Measurements from ENCODE around the gene RASGRP1. TPM values are rescaled to one million over a fixed set of nuclear protein-coding genes. Genes with fewer than 3 reads are reported as not detected.

The RASGRP1 gene
- total RNA-seq (2013; cell fraction: nucleolus; rRNA removed), result 151 and 158 TPM in 2 replicates
- total RNA-seq (2014; rRNA removed) (27.4 and 31.3 TPM in 2 replicates), total RNA-seq (2014; rRNA removed; fragmentation: Illumina TruSeq; extraction: Trizol) (23.5 and 23.8 TPM in 2 replicates), total RNA-seq (2021) (25.5 and 29.3 TPM in 2 replicates), polyA plus RNA-seq (2011; rRNA removed) (234 and 259 TPM in 2 replicates), polyA plus RNA-seq (2014; fragmentation: Illumina TruSeq; extraction: Trizol) (26.0 and 32.7 TPM in 2 replicates), polyA plus RNA-seq (2014; fragmentation: Nextera tagmentation; extraction: Ambion mirVana) (1 to 10 TPM; 5.6 to 6.2 TPM), polyA plus RNA-seq (2014; rRNA removed) (17.0 and 18.3 TPM in 2 replicates), polyA plus RNA-seq (2016; fragmentation: Nextera tagmentation; extraction: Ambion mirVana) (10 to 100 TPM in 1 of 2 experiments, 1 to 10 TPM in 1; 9.9 to 13.3 TPM), polyA minus RNA-seq (2011; rRNA and poly(A)+ RNA removed) (397 and 409 TPM in 2 replicates), Bru-seq, nascent RNA (percentile 94 among the genes with signal in this experiment), BruChase-seq, experiment 1, labeled RNA remaining after a 6-hour chase (percentile 84 among the genes with signal in this experiment), BruChase-seq, experiment 2, labeled RNA remaining after a 2-hour chase (percentile 85 among the genes with signal in this experiment)
- 5.6 TPM for polyA plus RNA-seq (2011; ENCODE audit: low read depth)
- polyA plus RNA-seq (2011; cell fraction: cytosol; rRNA removed), result 137 and 158 TPM in 2 replicates
- 185 and 295 TPM in 2 replicates for polyA plus RNA-seq (2011; cell fraction: nucleus; rRNA removed)
- 5.8 and 12.5 TPM in 2 replicates for polyA plus RNA-seq (2012)
- polyA minus RNA-seq (2011; cell fraction: cytosol; rRNA and poly(A)+ RNA removed), result 114 and 130 TPM in 2 replicates
- 267 and 279 TPM in 2 replicates for polyA minus RNA-seq (2011; cell fraction: nucleus; rRNA and poly(A)+ RNA removed)
- long read RNA-seq, experiment 1, full-length matches to known transcripts, result 2 of 6 reads
- long read RNA-seq, experiment 1, partial matches to known transcripts, result 3 of 6 reads
- long read RNA-seq, experiment 1, other reads (novel, unspliced or antisense), result 1 of 6 reads
- long read RNA-seq, experiment 2, full-length matches to known transcripts, result 14 of 204 reads
- long read RNA-seq, experiment 2, partial matches to known transcripts, result 44 of 204 reads
- long read RNA-seq, experiment 2, other reads (novel, unspliced or antisense), result 146 of 204 reads

DNA sequence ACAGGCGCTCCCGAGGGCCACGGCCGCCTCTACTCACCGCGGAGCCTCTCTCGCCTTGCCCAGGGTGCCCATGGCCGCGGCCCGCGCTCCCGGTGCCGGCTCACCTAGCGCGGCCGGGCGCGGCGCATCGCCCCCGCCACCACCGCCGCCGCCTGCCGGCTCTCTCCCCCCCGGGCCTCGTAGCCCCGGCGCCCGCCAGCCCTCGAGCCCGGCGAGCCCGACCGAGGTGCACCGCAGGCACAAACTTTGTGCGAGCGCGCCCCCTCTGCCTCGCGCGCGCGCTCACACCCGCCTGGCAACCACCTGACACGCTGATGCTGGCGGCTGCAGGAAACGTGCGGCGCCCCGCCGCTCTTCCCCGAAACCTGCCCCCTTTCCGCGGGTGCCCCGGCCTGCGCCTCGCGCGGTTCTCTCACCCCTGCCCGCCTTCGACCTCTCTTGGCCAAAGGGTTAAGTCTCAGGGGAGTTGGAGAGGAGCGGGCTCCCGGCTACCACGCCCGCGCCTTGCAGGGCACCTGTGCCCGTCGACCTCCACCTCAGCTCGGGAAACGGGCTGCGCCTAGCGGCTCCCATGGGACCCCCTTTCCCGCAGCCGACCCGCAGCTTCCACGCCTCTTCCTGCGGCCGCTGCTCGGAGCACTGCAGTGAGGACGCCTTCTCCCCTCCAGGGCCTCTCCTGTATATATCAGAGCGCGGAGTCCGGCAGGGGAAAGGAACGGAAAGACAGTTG lies at the start of gene RASGRP1:
TSS of gene RASGRP1 (minus strand) at position 258 of the 730 bp plus-strand sequence. CDS start at position 72, 186 bp downstream.
- peak; percentile 7 for FAIRE-seq
- TF ChIP-seq DPF2 (IDR thresholded peaks at IDR 0.05), result 0 out of 2 replicates have a peak, but pooled peaks have one; percentile 70
- TF ChIP-seq SMARCA5 (IDR thresholded peaks at IDR 0.05), result peak; percentile 93
- no peak for TF ChIP-seq MTA3 (IDR thresholded peaks at IDR 0.05; ENCODE audit: borderline replicate concordance, low read length)
- TF ChIP-seq ZNF384 (IDR thresholded peaks at IDR 0.05; ENCODE audit: borderline replicate concordance, low read depth, low read length), result no peak
- TF ChIP-seq PBX3 (IDR thresholded peaks at IDR 0.05; ENCODE audit: insufficient replicate concordance, low read depth, low read length), result no peak
- TF ChIP-seq, protein P1, sequence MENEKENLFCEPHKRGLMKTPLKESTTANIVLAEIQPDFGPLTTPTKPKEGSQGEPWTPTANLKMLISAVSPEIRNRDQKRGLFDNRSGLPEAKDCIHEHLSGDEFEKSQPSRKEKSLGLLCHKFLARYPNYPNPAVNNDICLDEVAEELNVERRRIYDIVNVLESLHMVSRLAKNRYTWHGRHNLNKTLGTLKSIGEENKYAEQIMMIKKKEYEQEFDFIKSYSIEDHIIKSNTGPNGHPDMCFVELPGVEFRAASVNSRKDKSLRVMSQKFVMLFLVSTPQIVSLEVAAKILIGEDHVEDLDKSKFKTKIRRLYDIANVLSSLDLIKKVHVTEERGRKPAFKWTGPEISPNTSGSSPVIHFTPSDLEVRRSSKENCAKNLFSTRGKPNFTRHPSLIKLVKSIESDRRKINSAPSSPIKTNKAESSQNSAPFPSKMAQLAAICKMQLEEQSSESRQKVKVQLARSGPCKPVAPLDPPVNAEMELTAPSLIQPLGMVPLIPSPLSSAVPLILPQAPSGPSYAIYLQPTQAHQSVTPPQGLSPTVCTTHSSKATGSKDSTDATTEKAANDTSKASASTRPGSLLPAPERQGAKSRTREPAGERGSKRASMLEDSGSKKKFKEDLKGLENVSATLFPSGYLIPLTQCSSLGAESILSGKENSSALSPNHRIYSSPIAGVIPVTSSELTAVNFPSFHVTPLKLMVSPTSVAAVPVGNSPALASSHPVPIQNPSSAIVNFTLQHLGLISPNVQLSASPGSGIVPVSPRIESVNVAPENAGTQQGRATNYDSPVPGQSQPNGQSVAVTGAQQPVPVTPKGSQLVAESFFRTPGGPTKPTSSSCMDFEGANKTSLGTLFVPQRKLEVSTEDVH (IDR thresholded peaks at IDR 0.05; ENCODE audit: low read depth, partially characterized antibody), result no peak
- TF ChIP-seq RCOR1 (conservative IDR thresholded peaks at IDR 0.05; ENCODE audit: low read depth, low read length), result no peak
- no peak for TF ChIP-seq ASH2L (IDR thresholded peaks at IDR 0.05; ENCODE audit: borderline replicate concordance, low read depth)
- TF ChIP-seq CREB1 (IDR thresholded peaks at IDR 0.05; ENCODE audit: low read depth), result no peak
- TF ChIP-seq TBL1XR1 (IDR thresholded peaks at IDR 0.05; ENCODE audit: low read depth, low read length), result no peak
- no peak for TF ChIP-seq NFXL1 (IDR thresholded peaks at IDR 0.05; ENCODE audit: borderline replicate concordance)
- TF ChIP-seq YY1 (IDR thresholded peaks at IDR 0.05; ENCODE audit: low read depth, low read length), result peak; percentile 44; the same call in 1 of the 2 replicates
- TF ChIP-seq TCF7 (IDR thresholded peaks at IDR 0.05; ENCODE audit: borderline replicate concordance), result no peak
- no peak for TF ChIP-seq BCL11A (IDR thresholded peaks at IDR 0.05; ENCODE audit: low read depth, low read length)
- TF ChIP-seq ESRRA (IDR thresholded peaks at IDR 0.05; ENCODE audit: low read length), result no peak
- TF ChIP-seq SP1 (IDR thresholded peaks at IDR 0.05; ENCODE audit: low read depth, low read length), result no peak

More for the DNA sequence above, at the start of gene RASGRP1:
- ChIA-PET RAD21 (ENCODE audit: unreplicated experiment) (interaction anchor here (0.5 to 9.6 kb wide), 28 partner anchors 12 to 1549 kb away, joined by 3 to 331 read pairs (median 8); partner anchors contain the start of gene FAM98B), CTCF (interaction anchor here (0.8 to 10.5 kb wide), 27 partner anchors 8 to 135 kb away, joined by 3 to 276 read pairs (median 7); no protein-coding TSS in a partner anchor), SMC1A (ENCODE audit: uncharacterized antibody, unreplicated experiment) (interaction anchor here (0.6 to 11.9 kb wide), 21 partner anchors 13 to 132 kb away, joined by 3 to 293 read pairs (median 6); no protein-coding TSS in a partner anchor), POLR2A (interaction anchor here (0.5 to 6.3 kb wide), 20 partner anchors 23 to 124 kb away, joined by 3 to 84 read pairs (median 6); no protein-coding TSS in a partner anchor)
- H2AFZ ChIP-seq (ENCODE audit: control insufficient read depth, low read depth, low read length), result peak within 1 kb of the TSS; percentile 88
- intact Hi-C loops (cut with micrococcal nuclease; ENCODE audit: unreplicated experiment) (loop anchor here (1.0 to 5.0 kb wide), 6 partner anchors 58 to 122 kb away; no protein-coding TSS in a partner anchor), in situ Hi-C loops (cut with MboI) (loop anchor here (5.0 kb wide), 1 partner anchor 123 kb away; no protein-coding TSS in a partner anchor)
- ATAC-seq, result peak; percentile 66
- H3K4me2 ChIP-seq (ENCODE audit: control insufficient read depth, insufficient read depth), result peak within 1 kb of the TSS; percentile 96
- peaks cover 30% of the 10 kb centered on the region for H3K79me2 ChIP-seq (ENCODE audit: control insufficient read depth, insufficient read depth, low read length)
- peak within 1 kb of the TSS; percentile 62 for H3K9ac ChIP-seq (ENCODE audit: control insufficient read depth, insufficient read depth, low read length)
- H3K9me3 ChIP-seq (replicated peaks; ENCODE audit: control insufficient read depth, insufficient read depth, low read length), result no peaks in the 10 kb centered on the region
- H4K20me1 ChIP-seq (ENCODE audit: control insufficient read depth, insufficient read depth), result no peaks in the 10 kb centered on the region
- no peak for DNase-seq (ENCODE audit: low read depth, low spot score)
- peaks cover 29% of the 10 kb centered on the region for H3K4me1 ChIP-seq (ENCODE audit: control insufficient read depth, insufficient read depth, low read length)
- H3K27me3 ChIP-seq (replicated peaks in 1 of 2; ENCODE audit: control insufficient read depth in 2 of 2, insufficient read depth in 2 of 2, low read length in 1 of 2), result no peaks in the 10 kb centered on the region
- peak within 1 kb of the TSS; percentile 72 for H3K27ac ChIP-seq (ENCODE audit: control insufficient read depth, insufficient read depth)
- H3K36me3 ChIP-seq (ENCODE audit: control insufficient read depth in 2 of 2, insufficient read depth in 2 of 2, low read length in 1 of 2), result no peaks in the 10 kb centered on the region; a peak in 1 of 4 replicates
- BruUV-seq (replicated peaks), result no TSS peak
- WGBS (ENCODE audit: insufficient coverage, insufficient replicate concordance, low lambda C conversion rate, missing lambda C conversion rate), result 3% methylated on average over 55 of the region's 85 CpGs
- peak within 1 kb of the TSS; percentile 75 for H3K4me3 ChIP-seq

Data from GM12878 (cell line).